Naive B cell (primary cell): Measurements from ENCODE around the gene LGALS9C. TPM values are rescaled to one million over a fixed set of nuclear protein-coding genes. Genes with fewer than 3 reads are reported as not detected.
A peak's percentile ranks its signal among the peaks of the same experiment; 100 is the strongest.
"Not testable (repeated sequence)": the region's sequence is repeated elsewhere in the genome, so short reads cannot be mapped to it uniquely, and the experiment has no call there.

Experiments used
- ATAC-seq, 2 donors: fragments of 150-1000 bp; cut with Tn5 transposase; 2 replicates each; pipeline ENCODE4 v1.10.0; 2021; ENCODE audit warnings: low read depth in 2 of 2, mild to moderate bottlenecking in 2 of 2, moderate library complexity in 2 of 2
- DNase-seq: peaks from one replicate; pipeline ENCODE4 v3.0.0; 2022
- H3K27ac Mint-ChIP-seq, 6 donors: one replicate each; pipeline ENCODE4 v1.8.0; 2020 to 2022; ENCODE audit warnings: mild to moderate bottlenecking in 6 of 6, mixed read lengths in 6 of 6, moderate library complexity in 5 of 6, inconsistent platforms in 2 of 6
- H3K27me3 Mint-ChIP-seq, 3 donors: one replicate each; pipeline ENCODE4 v1.8.0; 2021 to 2022; ENCODE audit warnings: mixed read lengths in 3 of 3, mild to moderate bottlenecking in 1 of 3
- H3K36me3 Mint-ChIP-seq, 2 donors: one replicate each; pipeline ENCODE4 v1.8.0; 2020 to 2022; ENCODE audit warnings: mixed read lengths in 2 of 2, inconsistent platforms in 1 of 2, mild to moderate bottlenecking in 1 of 2
- H3K4me1 Mint-ChIP-seq, 3 donors: one replicate each; pipeline ENCODE4 v1.8.0; 2020 to 2022; ENCODE audit warnings: mixed read lengths in 3 of 3, inconsistent platforms in 1 of 3, mild to moderate bottlenecking in 1 of 3, moderate library complexity in 1 of 3
- H3K4me3 Mint-ChIP-seq, 8 donors: one replicate each; pipeline ENCODE4 v1.8.0; 2020 to 2022; ENCODE audit warnings: mild to moderate bottlenecking in 8 of 8, mixed read lengths in 8 of 8, moderate library complexity in 8 of 8, inconsistent platforms in 2 of 8
- H3K9me3 Mint-ChIP-seq, 7 donors: one replicate each; pipeline ENCODE4 v1.8.0; 2020 to 2022; ENCODE audit warnings: mixed read lengths in 7 of 7, mild to moderate bottlenecking in 5 of 7, inconsistent platforms in 2 of 7, moderate library complexity in 1 of 7
- polyA plus RNA-seq, 6 donors: library from polyadenylated mRNA; unstranded; fragments of 300-500 nt; fragmentation: Illumina TruSeq; gene quantifications; one replicate each; pipeline ENCODE4 v1.2.3, GENCODE V29; 2021; ENCODE audit warnings: low read depth in 6 of 6

LGALS9C gene
- polyA plus RNA-seq: not detected

DNA sequence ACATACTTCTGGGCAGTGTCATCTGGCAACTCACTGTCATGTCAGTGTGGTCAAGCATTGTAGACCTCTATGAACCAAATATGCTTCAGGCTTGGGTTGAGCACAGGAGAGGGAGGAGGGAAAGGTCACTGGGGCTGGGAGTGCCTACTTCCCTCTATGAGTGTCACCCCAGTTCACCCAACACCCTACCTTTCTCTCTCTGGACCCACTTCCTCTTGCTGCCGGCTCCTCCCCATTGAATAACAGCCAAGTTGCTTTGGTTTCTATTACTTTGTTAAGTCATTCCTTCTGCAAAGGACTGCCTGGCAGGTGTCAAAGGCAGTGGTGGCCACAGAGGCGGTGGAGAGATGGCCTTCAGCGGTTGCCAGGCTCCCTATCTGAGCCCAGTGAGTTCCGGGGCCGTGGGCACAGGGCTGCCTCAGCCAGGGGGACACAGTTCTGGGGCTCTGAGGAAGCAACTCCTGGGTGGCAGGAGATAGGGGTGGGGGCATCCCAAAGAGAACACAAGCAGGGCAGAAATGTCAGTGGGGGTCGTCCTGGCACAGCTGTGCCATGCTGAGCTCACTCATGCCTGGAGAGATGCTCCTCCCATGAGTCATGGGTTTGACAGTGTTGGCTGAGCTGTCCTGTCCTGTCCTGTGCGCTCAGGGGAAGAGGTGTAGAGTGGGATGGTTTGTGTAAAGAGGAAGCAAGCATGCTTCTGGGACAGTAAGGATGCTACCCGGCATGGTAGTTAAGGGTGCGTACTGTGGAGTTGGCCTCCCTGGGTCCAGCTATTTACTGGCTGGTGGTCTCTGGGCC is at the start of gene LGALS9C:
TSS of gene LGALS9C (plus strand) at position 282 of the 801 bp plus-strand sequence. CDS start at position 348, 66 bp downstream.
- not testable (repeated sequence) for DNase-seq

DNA sequence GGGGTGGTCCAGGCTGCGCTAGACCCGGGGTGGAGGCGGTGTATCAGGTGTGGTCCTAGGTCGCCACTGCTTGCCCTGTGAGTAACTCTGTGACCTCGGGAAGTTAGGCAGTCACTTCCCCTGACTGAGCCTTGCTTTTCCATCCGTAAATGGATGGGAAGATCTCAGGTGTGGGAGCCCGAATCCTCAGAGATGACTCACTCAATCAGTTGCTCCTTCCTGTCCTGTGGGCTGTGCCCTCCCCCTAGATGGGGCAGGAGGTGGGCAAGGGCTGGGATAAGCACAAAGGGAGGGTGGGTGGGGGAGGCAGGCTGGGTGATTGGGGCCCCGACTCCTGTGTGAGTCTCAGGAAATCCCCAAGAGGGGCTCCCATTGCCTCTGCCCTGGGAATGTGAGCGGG is 44.4 kb upstream of the LGALS9C start:
- DNase-seq, H3K4me1 Mint-ChIP-seq, H3K27me3 Mint-ChIP-seq, H3K9me3 Mint-ChIP-seq, H3K36me3 Mint-ChIP-seq, ATAC-seq, H3K27ac Mint-ChIP-seq, H3K4me3 Mint-ChIP-seq: not testable (repeated sequence)

More for the DNA sequence above, at the start of gene LGALS9C:
- peak; percentile 87 to 97 for ATAC-seq
- not testable (repeated sequence) for H3K4me1 Mint-ChIP-seq, H3K36me3 Mint-ChIP-seq, H3K9me3 Mint-ChIP-seq, H3K27me3 Mint-ChIP-seq
- peak within 1 kb of the TSS in 4 of 8 donors; percentile 41 to 90 (median 55) for H3K4me3 Mint-ChIP-seq
- peak within 1 kb of the TSS in 1 of 6 donors; percentile 84 for H3K27ac Mint-ChIP-seq

DNA sequence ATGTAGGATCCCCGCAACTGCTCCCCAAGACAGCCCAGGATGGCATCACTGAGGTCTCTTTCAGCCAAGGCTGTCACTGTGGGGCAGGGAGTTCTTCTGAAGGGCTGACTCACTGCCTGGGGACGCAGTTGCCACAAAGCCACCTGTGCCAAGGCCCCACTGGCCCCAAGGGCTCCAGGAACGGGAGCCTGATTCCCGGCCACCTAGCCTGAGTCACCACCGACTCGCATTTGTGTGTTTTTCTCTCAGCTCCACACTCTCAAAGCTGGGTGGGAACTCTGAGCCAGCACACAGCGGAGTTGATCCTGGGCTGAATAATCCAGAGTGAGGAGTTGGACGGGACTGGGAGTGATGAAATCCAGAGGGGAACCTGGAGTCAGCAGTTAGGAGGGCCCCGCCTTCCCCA is 37.1 kb upstream of the LGALS9C start:
- not testable (repeated sequence) for H3K4me1 Mint-ChIP-seq, H3K36me3 Mint-ChIP-seq, ATAC-seq, H3K27me3 Mint-ChIP-seq, H3K4me3 Mint-ChIP-seq, H3K27ac Mint-ChIP-seq, DNase-seq, H3K9me3 Mint-ChIP-seq

DNA sequence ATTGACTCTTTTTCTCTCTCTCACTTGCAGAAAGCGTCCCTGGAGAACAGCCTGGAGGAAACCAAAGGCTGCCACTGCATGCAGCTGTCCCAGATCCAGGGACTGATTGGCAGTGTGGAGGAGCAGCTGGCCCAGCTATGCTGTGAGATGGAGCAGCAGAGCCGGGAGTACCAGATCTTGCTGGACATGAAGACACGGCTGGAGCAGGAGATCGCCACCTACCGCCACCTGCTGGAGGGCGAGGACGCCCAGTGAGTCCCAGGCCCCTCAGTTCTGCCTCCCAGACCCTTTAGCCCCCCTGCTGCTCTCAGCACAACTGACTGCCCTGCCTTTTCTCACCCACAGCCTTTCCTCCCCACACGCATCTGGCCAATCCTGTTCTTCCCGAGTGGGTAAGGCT is 34.5 kb upstream of the LGALS9C start:
- H3K4me3 Mint-ChIP-seq, H3K4me1 Mint-ChIP-seq, H3K27ac Mint-ChIP-seq, DNase-seq, H3K36me3 Mint-ChIP-seq, H3K27me3 Mint-ChIP-seq, H3K9me3 Mint-ChIP-seq: not testable (repeated sequence)
- peak in 1 of 2 donors; percentile 58 for ATAC-seq

DNA sequence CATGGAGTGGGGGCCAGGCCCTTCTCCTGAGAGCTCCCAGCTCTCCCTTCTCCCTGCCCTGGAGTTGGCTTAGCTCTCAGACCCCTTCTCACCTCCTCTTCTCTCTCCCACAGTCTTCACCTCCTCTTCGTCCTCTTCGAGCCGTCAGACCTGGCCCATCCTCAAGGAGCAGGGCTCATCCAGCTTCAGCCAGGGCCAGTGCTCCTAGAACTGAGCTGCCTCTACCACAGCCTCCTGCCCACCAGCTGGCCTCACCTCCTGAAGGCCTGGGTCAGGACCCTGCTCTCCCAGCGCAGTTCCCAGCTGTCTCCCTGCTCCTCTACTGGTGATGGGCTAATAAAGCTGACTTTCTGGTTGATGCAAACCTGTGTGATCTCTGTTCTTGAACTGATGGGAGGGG is 34.1 kb upstream of the LGALS9C start:
- H3K4me3 Mint-ChIP-seq, ATAC-seq: not testable (repeated sequence)

DNA sequence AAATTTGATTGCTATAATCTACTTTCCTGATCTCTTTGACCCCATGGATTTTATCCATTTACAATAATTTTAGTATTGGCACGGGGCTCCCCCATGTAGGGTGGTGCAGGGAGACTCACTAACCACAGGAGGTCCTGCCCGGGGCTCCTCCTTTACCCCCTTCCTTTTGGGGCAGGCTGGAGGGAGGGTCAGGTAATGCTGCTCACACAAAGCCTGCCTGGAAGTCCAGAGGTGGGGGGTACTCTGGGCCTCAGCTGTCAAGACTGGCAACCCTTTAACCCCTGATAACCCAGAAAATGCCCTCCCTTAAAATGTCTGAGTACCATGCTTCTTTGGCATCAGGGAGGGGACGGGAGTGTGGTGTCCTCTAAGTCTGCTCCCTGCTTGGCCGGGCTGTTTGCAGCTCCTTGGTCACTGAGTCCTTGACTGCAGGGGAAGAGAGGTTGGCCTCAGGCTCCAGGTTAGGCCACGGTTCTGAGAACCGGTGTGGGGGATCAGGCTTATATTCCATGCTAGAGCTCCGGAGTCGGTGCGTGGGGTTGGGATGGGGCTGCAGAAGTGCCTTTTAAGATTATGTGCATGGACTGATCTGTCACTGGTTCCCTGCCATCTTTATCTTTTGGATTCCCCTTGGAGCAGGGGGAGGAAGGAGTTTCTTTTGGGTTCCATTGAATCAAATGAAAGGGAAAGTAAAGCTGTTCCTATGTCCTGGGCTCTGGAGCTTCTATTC is 28.9 kb upstream of the LGALS9C start:
- H3K4me1 Mint-ChIP-seq, H3K9me3 Mint-ChIP-seq, H3K27me3 Mint-ChIP-seq, DNase-seq, H3K27ac Mint-ChIP-seq, H3K4me3 Mint-ChIP-seq, ATAC-seq, H3K36me3 Mint-ChIP-seq: not testable (repeated sequence)

More for the DNA sequence above, 34.1 kb upstream of the LGALS9C start:
- H3K27me3 Mint-ChIP-seq, DNase-seq, H3K27ac Mint-ChIP-seq, H3K4me1 Mint-ChIP-seq, H3K36me3 Mint-ChIP-seq, H3K9me3 Mint-ChIP-seq: not testable (repeated sequence)

DNA sequence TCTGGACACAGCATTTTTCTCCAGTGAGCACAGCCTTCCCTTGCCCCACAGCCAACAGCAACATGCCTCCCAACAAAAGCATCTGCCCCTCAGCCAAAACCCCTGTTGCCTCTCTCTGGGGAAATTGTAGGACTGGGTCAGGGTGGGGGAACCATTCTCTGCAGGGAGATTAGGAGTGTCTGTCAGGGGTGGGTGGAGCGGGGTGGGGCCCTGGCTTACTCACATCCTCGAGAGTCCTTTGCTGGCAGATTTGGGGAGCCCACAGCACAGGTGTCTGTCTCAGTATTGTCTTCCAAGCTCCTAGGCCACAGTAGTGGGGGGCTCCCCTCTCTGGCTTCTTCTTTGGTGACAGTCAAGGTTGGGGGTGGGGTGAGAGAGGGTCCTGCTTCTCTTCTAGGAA is 28.3 kb upstream of the LGALS9C start:
- not testable (repeated sequence) for H3K27me3 Mint-ChIP-seq, H3K4me3 Mint-ChIP-seq, H3K4me1 Mint-ChIP-seq, DNase-seq, H3K9me3 Mint-ChIP-seq, H3K36me3 Mint-ChIP-seq, H3K27ac Mint-ChIP-seq, ATAC-seq

DNA sequence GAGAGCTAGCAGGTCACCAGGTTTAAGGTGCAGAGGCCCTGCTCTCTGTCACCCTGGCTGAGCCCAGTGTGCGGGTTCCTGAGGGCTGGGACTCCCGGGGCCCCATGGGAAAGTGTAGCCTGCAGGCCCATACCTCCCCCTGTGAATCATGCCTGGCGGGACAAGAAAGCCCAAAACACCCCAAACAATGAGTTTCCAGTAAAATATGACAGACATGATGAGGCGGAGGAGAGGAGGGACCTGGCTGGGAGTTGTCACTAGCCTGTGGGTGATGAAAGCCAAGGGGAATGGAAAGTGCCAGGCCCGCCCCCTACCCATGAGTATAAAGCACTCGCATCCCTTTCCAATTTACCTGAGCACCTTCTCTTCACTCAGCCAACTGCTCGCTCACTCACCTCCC is 26.8 kb upstream of the LGALS9C start:
- not testable (repeated sequence) for H3K27ac Mint-ChIP-seq, H3K9me3 Mint-ChIP-seq, H3K36me3 Mint-ChIP-seq, H3K4me3 Mint-ChIP-seq, H3K27me3 Mint-ChIP-seq, H3K4me1 Mint-ChIP-seq, DNase-seq, ATAC-seq

DNA sequence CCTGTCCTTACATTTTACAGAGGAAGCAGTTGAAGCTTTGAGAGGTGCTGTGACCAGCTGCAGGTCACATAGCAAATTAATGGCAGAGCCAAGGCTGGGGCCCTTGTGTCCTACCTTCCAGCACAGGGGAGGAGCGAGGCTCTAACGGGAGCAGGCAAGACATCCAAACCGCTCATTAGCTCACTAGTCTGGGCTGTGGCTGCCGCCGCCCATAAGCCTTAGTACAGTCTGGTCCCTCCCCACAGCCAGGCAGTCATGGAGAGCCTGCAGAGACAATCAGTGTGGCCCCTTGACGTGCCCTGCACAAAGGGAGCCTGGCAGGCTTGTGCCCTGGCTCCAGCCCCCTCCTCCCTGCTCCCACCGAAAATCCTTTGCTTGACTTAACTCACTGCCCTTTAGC is 25.6 kb upstream of the LGALS9C start:
- H3K4me1 Mint-ChIP-seq, H3K27ac Mint-ChIP-seq, DNase-seq, H3K4me3 Mint-ChIP-seq, ATAC-seq, H3K36me3 Mint-ChIP-seq, H3K27me3 Mint-ChIP-seq, H3K9me3 Mint-ChIP-seq: not testable (repeated sequence)

DNA sequence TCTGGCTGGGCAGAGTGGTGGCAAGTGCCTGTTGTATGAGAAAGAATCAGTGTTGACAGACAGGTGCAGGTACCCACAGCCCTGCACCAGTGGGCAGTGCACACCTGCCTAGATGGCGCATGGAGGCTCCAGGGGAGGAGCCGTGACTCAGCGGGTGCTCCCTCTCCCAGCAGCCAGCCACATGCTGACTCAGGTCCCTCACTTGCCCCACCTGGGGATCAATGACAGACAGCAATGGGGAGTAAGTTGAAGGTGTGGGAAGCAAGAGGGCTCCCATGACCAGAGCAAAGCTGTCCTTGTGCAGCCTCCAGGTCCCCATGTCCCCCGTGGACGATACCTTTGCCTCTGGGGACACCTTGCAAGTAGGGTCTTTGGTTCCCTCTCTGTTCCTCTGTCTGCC is 24.6 kb upstream of the LGALS9C start:
- H3K9me3 Mint-ChIP-seq, H3K36me3 Mint-ChIP-seq, H3K27ac Mint-ChIP-seq, H3K4me1 Mint-ChIP-seq, ATAC-seq, H3K4me3 Mint-ChIP-seq, DNase-seq, H3K27me3 Mint-ChIP-seq: not testable (repeated sequence)

DNA sequence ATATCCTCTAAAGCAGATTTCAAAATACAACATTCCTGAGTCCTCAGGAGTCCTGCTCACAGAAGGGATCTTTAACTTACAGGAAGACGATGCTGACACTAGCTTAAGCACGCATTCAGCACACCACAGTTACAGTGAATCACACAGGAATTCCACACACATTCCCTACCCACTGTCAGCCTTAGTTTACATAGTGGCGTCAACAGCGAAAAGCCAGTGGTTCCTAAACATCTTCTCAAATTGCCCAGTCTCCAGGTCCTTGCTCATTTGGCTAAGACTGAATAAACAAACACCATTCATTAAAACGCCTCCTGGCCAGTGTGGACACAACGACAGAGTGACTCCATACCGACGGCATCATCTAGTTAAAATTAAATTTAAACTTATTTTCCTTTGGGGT is 17.6 kb upstream of the LGALS9C start:
- not testable (repeated sequence) for H3K27me3 Mint-ChIP-seq, H3K4me3 Mint-ChIP-seq, H3K9me3 Mint-ChIP-seq, DNase-seq, ATAC-seq, H3K36me3 Mint-ChIP-seq, H3K4me1 Mint-ChIP-seq, H3K27ac Mint-ChIP-seq

DNA sequence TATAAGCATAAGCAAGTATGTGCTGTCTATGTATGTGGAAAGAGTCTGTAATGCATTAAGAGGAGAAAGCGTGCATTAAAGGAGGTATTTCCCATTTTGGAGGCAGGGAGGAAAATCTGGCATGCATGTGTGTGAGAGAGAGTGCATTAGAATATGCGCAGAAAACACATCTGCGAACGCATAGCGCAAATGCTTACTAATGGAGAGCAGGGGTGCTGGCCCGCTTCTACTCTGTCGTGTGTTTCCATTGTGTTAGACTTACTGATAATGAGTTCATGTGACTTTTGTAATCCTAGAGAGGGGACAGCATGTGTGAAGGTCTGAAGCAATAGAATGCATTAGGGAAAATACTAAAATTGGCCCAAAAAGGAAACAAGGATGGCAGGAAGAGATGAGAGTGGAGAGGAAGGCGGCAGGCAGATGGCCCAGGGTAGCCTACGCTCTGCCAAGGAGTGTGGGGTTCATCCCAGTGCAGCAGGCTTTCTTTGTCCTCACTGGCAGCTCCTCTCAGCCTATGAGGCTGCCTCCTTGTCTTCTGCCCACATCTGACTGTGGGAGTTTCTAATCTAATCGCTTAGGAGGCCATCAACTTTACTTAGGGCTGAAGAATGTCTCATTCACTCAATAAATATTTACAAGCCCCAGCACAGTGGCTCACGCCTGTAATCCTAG is 12.6 kb upstream of the LGALS9C start:
- H3K27me3 Mint-ChIP-seq, H3K36me3 Mint-ChIP-seq, H3K27ac Mint-ChIP-seq, H3K4me3 Mint-ChIP-seq, ATAC-seq, DNase-seq, H3K4me1 Mint-ChIP-seq, H3K9me3 Mint-ChIP-seq: not testable (repeated sequence)

DNA sequence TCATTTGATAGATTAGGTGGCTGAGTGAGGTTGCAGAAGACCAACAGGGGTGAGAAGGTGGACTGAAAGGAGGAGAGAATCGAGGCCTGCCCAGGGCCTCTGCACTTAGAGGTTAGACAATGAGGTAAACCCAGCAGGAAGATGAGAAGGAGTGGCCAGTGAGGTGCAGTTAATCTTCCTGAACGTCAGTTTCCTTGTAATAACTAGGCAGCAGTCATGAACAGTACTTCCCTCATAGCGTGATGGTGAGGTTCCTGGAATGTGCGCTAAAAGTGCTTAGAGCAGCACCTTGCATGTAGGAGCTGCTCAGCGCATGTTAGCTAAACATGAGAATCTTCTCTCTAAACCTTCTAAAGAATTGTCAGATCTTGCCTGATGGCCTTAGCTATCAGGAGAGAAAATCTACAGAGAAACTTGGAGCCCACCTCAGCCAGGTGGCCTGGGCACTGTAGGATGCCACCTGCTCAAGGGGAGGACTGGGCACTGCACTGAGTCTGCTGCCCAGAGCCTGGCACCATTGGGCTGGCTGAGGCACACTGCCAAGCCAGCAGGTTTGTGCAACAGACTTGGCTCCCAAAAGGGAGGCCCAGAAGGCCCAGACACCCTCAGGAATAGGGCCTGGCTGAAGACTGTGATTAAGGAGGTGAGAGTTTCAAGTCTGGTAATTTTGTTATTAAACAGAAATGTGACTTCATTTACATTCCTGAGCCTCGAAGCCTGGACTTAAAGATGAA is 10.2 kb upstream of the LGALS9C start:
- H3K4me3 Mint-ChIP-seq, H3K27me3 Mint-ChIP-seq, ATAC-seq, DNase-seq, H3K36me3 Mint-ChIP-seq, H3K4me1 Mint-ChIP-seq, H3K27ac Mint-ChIP-seq, H3K9me3 Mint-ChIP-seq: not testable (repeated sequence)
